HCT116 (cell line): ENCODE measurements around the gene LRRFIP1. TPM values are rescaled to one million over a fixed set of nuclear protein-coding genes. Genes with fewer than 3 reads are reported as not detected.

Experiments used
- ATAC-seq: fragments of 200-7000 bp; cut with Tn5 transposase; 2 replicates; pipeline ENCODE4 v1.9.1; 2020; ENCODE audit warnings: mild to moderate bottlenecking, moderate library complexity
- BruUV-seq: library from RNA; stranded (reverse); fragments of 400-500 nt; replicated peaks from 2 replicates; lab custom pipeline; 2021; lab: Mats Ljungman, UMichigan
- CTCF ChIA-PET: fragments of 300-600 bp; sonication (Branson Sonifier 250); formaldehyde crosslinking; loops from one replicate; lab custom pipeline; 2021; ENCODE audit warnings: antibody characterized with exemption; lab: Charles Lee
- POLR2A ChIA-PET: fragments of 300-600, 350-600 bp; sonication (Branson Sonifier 250); formaldehyde crosslinking; loops from one replicate; lab custom pipeline; 2021; ENCODE audit warnings: antibody characterized with exemption; lab: Charles Lee
- RAD21 ChIA-PET, 2 experiments: fragments of 300-600 bp; sonication (Branson Sonifier 250); formaldehyde crosslinking; loops; one replicate each; lab custom pipeline; 2023; ENCODE audit warnings: low total read pairs in 2 of 2; ENCODE audit not compliant: uncharacterized antibody in 2 of 2, unreplicated experiment in 2 of 2, low non-redundant PET in 1 of 2; lab: Charles Lee
- DNase-seq: peaks from one replicate; pipeline ENCODE4 v3.0.0-alpha.2; 2010; ENCODE audit warnings: low read depth, low spot score
- H2AFZ ChIP-seq: fragments of 200-600 bp; shearing (Covaris generic), sonication (generic); 2 replicates; pipeline ENCODE4 v1.6.1; 2017; ENCODE audit warnings: low read depth, mixed run types, mixed read lengths, antibody characterized with exemption, low read length; ENCODE audit not compliant: poor library complexity, severe bottlenecking
- H3K27ac ChIP-seq: 2 replicates; pipeline ENCODE4 v1.5.1; 2012; ENCODE audit warnings: low read depth, low read length
- H3K27me3 ChIP-seq: fragments of 200-600 bp; sonication (generic); 2 replicates; pipeline ENCODE4 v1.6.1; 2016; ENCODE audit warnings: mixed run types, low read length, mixed read lengths; ENCODE audit not compliant: insufficient read depth
- H3K36me3 ChIP-seq, 2 experiments: fragments of 200-500 bp in 1 of 2; fragments of 200-600 bp in 1 of 2; sonication (Bioruptor generic) in 1 of 2; sonication (generic) in 1 of 2; 2 replicates each; pipeline versions ENCODE4 v1.5.1 to v1.6.1; 2014 to 2016; ENCODE audit warnings: low read length in 2 of 2, inconsistent platforms in 1 of 2, mixed read lengths in 1 of 2, mixed run types in 1 of 2; ENCODE audit not compliant: insufficient read depth in 2 of 2, control insufficient read depth in 1 of 2
- H3K4me1 ChIP-seq, 2 experiments: fragments of 200-600 bp in 1 of 2; sonication (generic) in 1 of 2; 2 replicates each; pipeline versions ENCODE4 v1.5.1 to v1.6.1; 2012 to 2017; ENCODE audit warnings: low read length in 2 of 2, inconsistent platforms in 1 of 2, mild to moderate bottlenecking in 1 of 2, mixed read lengths in 1 of 2, mixed run types in 1 of 2, moderate library complexity in 1 of 2; ENCODE audit not compliant: insufficient read depth in 2 of 2, control insufficient read depth in 1 of 2
- H3K4me2 ChIP-seq: fragments of 200-600 bp; sonication (generic); 2 replicates; pipeline ENCODE4 v1.6.1; 2017; ENCODE audit warnings: mixed run types, low read length, mixed read lengths
- H3K4me3 ChIP-seq, 2 experiments: fragments of 200-600 bp in 1 of 2; sonication (generic) in 1 of 2; replicated peaks in 1 of 2; 2 replicates each; pipeline ENCODE4 v1.5.1; 2011 to 2016; ENCODE audit warnings: low read length in 2 of 2, control low read depth in 1 of 2, low read depth in 1 of 2, mild to moderate bottlenecking in 1 of 2, mixed read lengths in 1 of 2, mixed run types in 1 of 2
- H3K79me2 ChIP-seq: fragments of 200-600 bp; sonication (generic); 2 replicates; pipeline ENCODE4 v1.6.1; 2017; ENCODE audit warnings: mild to moderate bottlenecking, mixed run types, low read length, moderate library complexity, mixed read lengths; ENCODE audit not compliant: insufficient read depth
- H3K9ac ChIP-seq: fragments of 200-600 bp; sonication (generic); 2 replicates; pipeline ENCODE4 v1.6.1; 2016; ENCODE audit warnings: low read length, mixed read lengths
- H3K9me2 ChIP-seq: fragments of 200-600 bp; sonication (generic), shearing (Covaris generic); 2 replicates; pipeline ENCODE4 v1.6.1; 2017; ENCODE audit warnings: mixed run types, mild to moderate bottlenecking, moderate library complexity; ENCODE audit not compliant: insufficient read depth
- H3K9me3 ChIP-seq, 2 experiments: fragments of 200-500 bp in 1 of 2; fragments of 200-600 bp in 1 of 2; sonication (Bioruptor generic) in 1 of 2; sonication (generic) in 1 of 2; 2 replicates each; pipeline ENCODE4 v1.6.1; 2014 to 2017; ENCODE audit warnings: low read length in 2 of 2, mixed read lengths in 2 of 2, inconsistent platforms in 1 of 2, low read depth in 1 of 2, mild to moderate bottlenecking in 1 of 2, mixed run types in 1 of 2, moderate library complexity in 1 of 2; ENCODE audit not compliant: control insufficient read depth in 1 of 2, insufficient read depth in 1 of 2
- H4K20me1 ChIP-seq: fragments of 200-600 bp; sonication (generic), shearing (Covaris generic); 2 replicates; pipeline ENCODE4 v1.6.1; 2017; ENCODE audit warnings: mixed run types, mild to moderate bottlenecking, moderate library complexity; ENCODE audit not compliant: insufficient read depth
- CBX3 ChIP-seq: IDR thresholded peaks from 2 replicates; pipeline ENCODE4 v1.6.1; 2012; ENCODE audit warnings: low read depth
- CEBPB ChIP-seq: IDR thresholded peaks from 2 replicates; pipeline ENCODE4 v1.6.1; 2012; ENCODE audit warnings: low read depth
- EGR1 ChIP-seq: IDR thresholded peaks from 2 replicates; pipeline ENCODE4 v1.6.1; 2012; ENCODE audit warnings: low read depth
- ELF1 ChIP-seq: IDR thresholded peaks from 2 replicates; pipeline ENCODE4 v1.6.1; 2012; ENCODE audit warnings: low read depth, borderline replicate concordance
- EZH2 ChIP-seq: fragments of 200-600 bp; sonication (generic); IDR thresholded peaks from 2 replicates; pipeline ENCODE4 v1.6.1; 2017; ENCODE audit warnings: antibody characterized with exemption, mixed run types
- EZH2phosphoT487 ChIP-seq: fragments of 200-600 bp; IDR thresholded peaks from 2 replicates; pipeline ENCODE4 v1.6.1; 2018; ENCODE audit warnings: antibody characterized with exemption, borderline replicate concordance
- JUND ChIP-seq: IDR thresholded peaks from 2 replicates; pipeline ENCODE4 v1.6.1; 2012
- POLR2A ChIP-seq: IDR thresholded peaks from 2 replicates; pipeline ENCODE4 v1.7.0; 2011; ENCODE audit warnings: borderline replicate concordance; ENCODE audit not compliant: insufficient read depth, insufficient read length; ENCODE audit errors: extremely low read depth
- POLR2AphosphoS5 ChIP-seq: IDR thresholded peaks from 2 replicates; pipeline ENCODE4 v1.6.1; 2011; ENCODE audit warnings: mild to moderate bottlenecking, low read depth, low read length, moderate library complexity
- SIN3A ChIP-seq: IDR thresholded peaks from 2 replicates; pipeline ENCODE4 v1.6.1; 2012; ENCODE audit warnings: low read depth
- SP1 ChIP-seq: IDR thresholded peaks from 2 replicates; pipeline ENCODE4 v1.6.1; 2012; ENCODE audit warnings: low read depth
- SRF ChIP-seq: IDR thresholded peaks from 2 replicates; pipeline ENCODE4 v1.6.1; 2012; ENCODE audit warnings: low read depth
- TCF7L2 ChIP-seq: IDR thresholded peaks from 2 replicates; pipeline ENCODE4 v1.7.0; 2011; ENCODE audit warnings: borderline replicate concordance, inconsistent platforms; ENCODE audit not compliant: insufficient read depth, insufficient read length; ENCODE audit errors: extremely low read depth
- YY1 ChIP-seq: IDR thresholded peaks from 2 replicates; pipeline ENCODE4 v1.6.1; 2011; ENCODE audit warnings: low read length, low read depth, moderate library complexity, mild to moderate bottlenecking; ENCODE audit not compliant: insufficient replicate concordance; ENCODE audit errors: extremely low read depth
- intact Hi-C: fragments of 100-400 bp; cut with micrococcal nuclease; formaldehyde crosslinking; loops from 2 replicates; pipeline ENCODE4 v1.10.0; 2022
- total RNA-seq: library from RNA; stranded (reverse); gene quantifications from one replicate; pipeline ENCODE4 v1.2.1, GENCODE V29; 2021; ENCODE audit not compliant: unreplicated experiment
- TF ChIP-seq, protein P1 (sequence below): IDR thresholded peaks from 2 replicates; pipeline ENCODE4 v1.6.1; 2012
- TF ChIP-seq, protein P2 (sequence below): IDR thresholded peaks from 2 replicates; pipeline ENCODE4 v1.6.1; 2011; ENCODE audit warnings: mild to moderate bottlenecking, low read length, moderate library complexity; ENCODE audit not compliant: insufficient replicate concordance; ENCODE audit errors: extremely low read depth
- TF ChIP-seq, protein P3 (sequence below): IDR thresholded peaks from 2 replicates; pipeline ENCODE4 v1.6.1; 2012
- TF ChIP-seq, protein P4 (sequence below), 3 experiments: fragments of 200-600 bp in 1 of 3; sonication (generic) in 1 of 3; IDR thresholded peaks in 2 of 3; conservative IDR thresholded peaks in 1 of 3; 2 replicates each; pipeline ENCODE4 v1.5.1; 2012 to 2017; ENCODE audit warnings: low read depth in 2 of 3, low read length in 2 of 3, antibody characterized with exemption in 1 of 3, borderline replicate concordance in 1 of 3, control low read depth in 1 of 3, mild to moderate bottlenecking in 1 of 3, mixed read lengths in 1 of 3, mixed run types in 1 of 3, moderate library complexity in 1 of 3; ENCODE audit not compliant: insufficient read depth in 1 of 3
- TF ChIP-seq, protein P5 (sequence below): IDR thresholded peaks from 2 replicates; pipeline ENCODE4 v1.6.1; 2012; ENCODE audit warnings: low read depth

Gene LRRFIP1
- total RNA-seq, 1 experiment from 2014 or later: 76.9 TPM

DNA sequence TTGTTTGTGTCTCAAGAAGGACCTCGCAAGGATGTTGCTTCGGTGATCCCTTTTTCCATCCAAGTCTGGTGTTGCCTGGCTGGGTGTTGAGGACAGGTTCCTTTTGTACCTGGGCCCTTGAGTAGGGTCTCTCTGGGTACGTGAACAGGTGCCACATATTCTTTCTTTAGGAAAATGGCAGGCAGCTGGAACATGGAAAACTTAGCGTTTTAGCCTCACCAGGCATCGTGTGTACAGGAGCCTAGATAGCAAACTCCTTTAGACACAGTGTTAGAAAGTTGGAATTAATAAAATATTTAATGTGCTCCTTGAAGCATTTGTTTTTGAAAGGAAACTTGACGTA is 116.9 kb downstream of the LRRFIP1 start:
- TF ChIP-seq TCF7L2 (no peak), CBX3 (no peak), SRF (no peak), SP1 (no peak), JUND (no peak), POLR2AphosphoS5 (no peak), EZH2 (no peak), YY1 (no peak), SIN3A (no peak), CEBPB (no peak), EZH2phosphoT487 (no peak), EGR1 (no peak), ELF1 (no peak), POLR2A (no peak)
- TF ChIP-seq, protein P1, sequence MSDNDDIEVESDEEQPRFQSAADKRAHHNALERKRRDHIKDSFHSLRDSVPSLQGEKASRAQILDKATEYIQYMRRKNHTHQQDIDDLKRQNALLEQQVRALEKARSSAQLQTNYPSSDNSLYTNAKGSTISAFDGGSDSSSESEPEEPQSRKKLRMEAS: no peak
- TF ChIP-seq, protein P2, sequence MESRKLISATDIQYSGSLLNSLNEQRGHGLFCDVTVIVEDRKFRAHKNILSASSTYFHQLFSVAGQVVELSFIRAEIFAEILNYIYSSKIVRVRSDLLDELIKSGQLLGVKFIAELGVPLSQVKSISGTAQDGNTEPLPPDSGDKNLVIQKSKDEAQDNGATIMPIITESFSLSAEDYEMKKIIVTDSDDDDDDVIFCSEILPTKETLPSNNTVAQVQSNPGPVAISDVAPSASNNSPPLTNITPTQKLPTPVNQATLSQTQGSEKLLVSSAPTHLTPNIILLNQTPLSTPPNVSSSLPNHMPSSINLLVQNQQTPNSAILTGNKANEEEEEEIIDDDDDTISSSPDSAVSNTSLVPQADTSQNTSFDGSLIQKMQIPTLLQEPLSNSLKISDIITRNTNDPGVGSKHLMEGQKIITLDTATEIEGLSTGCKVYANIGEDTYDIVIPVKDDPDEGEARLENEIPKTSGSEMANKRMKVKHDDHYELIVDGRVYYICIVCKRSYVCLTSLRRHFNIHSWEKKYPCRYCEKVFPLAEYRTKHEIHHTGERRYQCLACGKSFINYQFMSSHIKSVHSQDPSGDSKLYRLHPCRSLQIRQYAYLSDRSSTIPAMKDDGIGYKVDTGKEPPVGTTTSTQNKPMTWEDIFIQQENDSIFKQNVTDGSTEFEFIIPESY: no peak
- TF ChIP-seq, protein P3, sequence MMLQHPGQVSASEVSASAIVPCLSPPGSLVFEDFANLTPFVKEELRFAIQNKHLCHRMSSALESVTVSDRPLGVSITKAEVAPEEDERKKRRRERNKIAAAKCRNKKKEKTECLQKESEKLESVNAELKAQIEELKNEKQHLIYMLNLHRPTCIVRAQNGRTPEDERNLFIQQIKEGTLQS: no peak
- TF ChIP-seq, protein P4, sequence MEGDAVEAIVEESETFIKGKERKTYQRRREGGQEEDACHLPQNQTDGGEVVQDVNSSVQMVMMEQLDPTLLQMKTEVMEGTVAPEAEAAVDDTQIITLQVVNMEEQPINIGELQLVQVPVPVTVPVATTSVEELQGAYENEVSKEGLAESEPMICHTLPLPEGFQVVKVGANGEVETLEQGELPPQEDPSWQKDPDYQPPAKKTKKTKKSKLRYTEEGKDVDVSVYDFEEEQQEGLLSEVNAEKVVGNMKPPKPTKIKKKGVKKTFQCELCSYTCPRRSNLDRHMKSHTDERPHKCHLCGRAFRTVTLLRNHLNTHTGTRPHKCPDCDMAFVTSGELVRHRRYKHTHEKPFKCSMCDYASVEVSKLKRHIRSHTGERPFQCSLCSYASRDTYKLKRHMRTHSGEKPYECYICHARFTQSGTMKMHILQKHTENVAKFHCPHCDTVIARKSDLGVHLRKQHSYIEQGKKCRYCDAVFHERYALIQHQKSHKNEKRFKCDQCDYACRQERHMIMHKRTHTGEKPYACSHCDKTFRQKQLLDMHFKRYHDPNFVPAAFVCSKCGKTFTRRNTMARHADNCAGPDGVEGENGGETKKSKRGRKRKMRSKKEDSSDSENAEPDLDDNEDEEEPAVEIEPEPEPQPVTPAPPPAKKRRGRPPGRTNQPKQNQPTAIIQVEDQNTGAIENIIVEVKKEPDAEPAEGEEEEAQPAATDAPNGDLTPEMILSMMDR (IDR thresholded peaks at IDR 0.05 in 2 of 3, conservative IDR thresholded peaks at IDR 0.05 in 1 of 3; ENCODE audit: borderline replicate concordance in 1 of 3, insufficient read depth in 1 of 3, low read depth in 2 of 3, low read length in 2 of 3): no peak
- TF ChIP-seq, protein P5, sequence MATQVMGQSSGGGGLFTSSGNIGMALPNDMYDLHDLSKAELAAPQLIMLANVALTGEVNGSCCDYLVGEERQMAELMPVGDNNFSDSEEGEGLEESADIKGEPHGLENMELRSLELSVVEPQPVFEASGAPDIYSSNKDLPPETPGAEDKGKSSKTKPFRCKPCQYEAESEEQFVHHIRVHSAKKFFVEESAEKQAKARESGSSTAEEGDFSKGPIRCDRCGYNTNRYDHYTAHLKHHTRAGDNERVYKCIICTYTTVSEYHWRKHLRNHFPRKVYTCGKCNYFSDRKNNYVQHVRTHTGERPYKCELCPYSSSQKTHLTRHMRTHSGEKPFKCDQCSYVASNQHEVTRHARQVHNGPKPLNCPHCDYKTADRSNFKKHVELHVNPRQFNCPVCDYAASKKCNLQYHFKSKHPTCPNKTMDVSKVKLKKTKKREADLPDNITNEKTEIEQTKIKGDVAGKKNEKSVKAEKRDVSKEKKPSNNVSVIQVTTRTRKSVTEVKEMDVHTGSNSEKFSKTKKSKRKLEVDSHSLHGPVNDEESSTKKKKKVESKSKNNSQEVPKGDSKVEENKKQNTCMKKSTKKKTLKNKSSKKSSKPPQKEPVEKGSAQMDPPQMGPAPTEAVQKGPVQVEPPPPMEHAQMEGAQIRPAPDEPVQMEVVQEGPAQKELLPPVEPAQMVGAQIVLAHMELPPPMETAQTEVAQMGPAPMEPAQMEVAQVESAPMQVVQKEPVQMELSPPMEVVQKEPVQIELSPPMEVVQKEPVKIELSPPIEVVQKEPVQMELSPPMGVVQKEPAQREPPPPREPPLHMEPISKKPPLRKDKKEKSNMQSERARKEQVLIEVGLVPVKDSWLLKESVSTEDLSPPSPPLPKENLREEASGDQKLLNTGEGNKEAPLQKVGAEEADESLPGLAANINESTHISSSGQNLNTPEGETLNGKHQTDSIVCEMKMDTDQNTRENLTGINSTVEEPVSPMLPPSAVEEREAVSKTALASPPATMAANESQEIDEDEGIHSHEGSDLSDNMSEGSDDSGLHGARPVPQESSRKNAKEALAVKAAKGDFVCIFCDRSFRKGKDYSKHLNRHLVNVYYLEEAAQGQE: no peak
- TF ChIP-seq, all 23 proteins: peak for 0
- no peaks in the 10 kb centered on the region for H3K9me2 ChIP-seq
- ATAC-seq: no peak
- H3K9me3 ChIP-seq: no peaks in the 10 kb centered on the region
- BruUV-seq: no TSS peak
- H3K4me1 ChIP-seq: peaks cover 3 to 19% of the 10 kb centered on the region in 2 experiments; a peak in 2 of 4 replicates
- peaks cover 12% of the 10 kb centered on the region for H4K20me1 ChIP-seq
- intact Hi-C loops: loop anchor here (10.0 kb wide), 1 partner anchor 229 kb away; no protein-coding TSS in a partner anchor
- no peaks in the 10 kb centered on the region for H3K27me3 ChIP-seq
- DNase-seq: no peak
- ChIA-PET RAD21 (interaction anchor here in 1 of 2 experiments (1.5 kb wide), 1 partner anchor 72 kb away, joined by 5 read pairs; no protein-coding TSS in a partner anchor), POLR2A (no interaction called here), CTCF (interaction anchor here (1.1 to 7.9 kb wide), 8 partner anchors 12 to 142 kb away, joined by 3 to 70 read pairs (median 5); no protein-coding TSS in a partner anchor)
- 0 out of 4 replicates have a peak, but pooled peaks cover 0 to 5% of the 10 kb centered on the region in 2 experiments for H3K36me3 ChIP-seq
- H2AFZ ChIP-seq: no peak overlapping the region
- H3K4me3 ChIP-seq: no peak overlapping the region
- peaks cover 61% of the 10 kb centered on the region for H3K79me2 ChIP-seq
- H3K27ac ChIP-seq: no peak overlapping the region
- H3K4me2 ChIP-seq: no peak overlapping the region
- H3K9ac ChIP-seq: no peak overlapping the region
